Stimulated activated CD8-positive, alpha-beta memory T cell treated with anti-CD3 and anti-CD28 coated beads, Interleukin-12 subunit alpha, Interleukin-12 subunit beta, amount 100 ng/mL, for 1 hour (primary cell): ENCODE results near the gene FAM83C.
"Not testable (repeated sequence)": the region's sequence is repeated elsewhere in the genome, so short reads cannot be mapped to it uniquely, and the experiment has no call there.

Experiments used
- DNase-seq: peaks from one replicate; pipeline ENCODE4 v3.0.0-alpha.2; 2020; ENCODE audit warnings: low read depth

Gene FAM83C

DNA sequence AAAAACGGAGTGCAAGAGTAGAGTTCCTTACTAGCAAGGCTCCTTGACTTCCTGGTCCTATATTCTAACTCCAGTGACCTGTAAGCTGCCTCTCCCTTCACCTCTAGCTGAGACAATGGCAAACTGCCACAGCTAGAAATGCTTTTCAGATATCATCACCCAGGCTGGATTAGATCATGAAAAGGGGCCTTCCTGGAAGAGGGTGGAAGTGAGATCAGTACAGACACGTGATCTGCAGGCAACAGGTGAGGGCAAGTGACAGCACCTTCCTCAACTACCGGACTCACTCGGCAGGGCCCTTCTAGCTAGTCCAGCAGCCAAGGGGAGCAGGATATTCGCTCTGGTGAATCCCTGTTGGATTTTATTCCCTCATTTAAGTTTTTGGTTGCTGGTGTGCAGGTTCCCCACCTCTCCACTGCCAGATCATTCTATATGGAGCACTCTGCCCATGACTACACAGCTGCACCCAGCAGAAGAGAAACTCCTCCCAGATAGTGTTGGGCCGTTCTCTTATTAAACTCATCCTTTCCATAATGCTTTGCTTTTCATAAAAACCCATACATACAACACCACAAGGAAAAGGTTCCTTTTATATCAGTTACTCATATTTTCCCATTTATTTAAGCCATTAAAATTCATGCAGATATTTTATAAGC lies 26.4 kb upstream of the FAM83C start:
- no peak for DNase-seq

DNA sequence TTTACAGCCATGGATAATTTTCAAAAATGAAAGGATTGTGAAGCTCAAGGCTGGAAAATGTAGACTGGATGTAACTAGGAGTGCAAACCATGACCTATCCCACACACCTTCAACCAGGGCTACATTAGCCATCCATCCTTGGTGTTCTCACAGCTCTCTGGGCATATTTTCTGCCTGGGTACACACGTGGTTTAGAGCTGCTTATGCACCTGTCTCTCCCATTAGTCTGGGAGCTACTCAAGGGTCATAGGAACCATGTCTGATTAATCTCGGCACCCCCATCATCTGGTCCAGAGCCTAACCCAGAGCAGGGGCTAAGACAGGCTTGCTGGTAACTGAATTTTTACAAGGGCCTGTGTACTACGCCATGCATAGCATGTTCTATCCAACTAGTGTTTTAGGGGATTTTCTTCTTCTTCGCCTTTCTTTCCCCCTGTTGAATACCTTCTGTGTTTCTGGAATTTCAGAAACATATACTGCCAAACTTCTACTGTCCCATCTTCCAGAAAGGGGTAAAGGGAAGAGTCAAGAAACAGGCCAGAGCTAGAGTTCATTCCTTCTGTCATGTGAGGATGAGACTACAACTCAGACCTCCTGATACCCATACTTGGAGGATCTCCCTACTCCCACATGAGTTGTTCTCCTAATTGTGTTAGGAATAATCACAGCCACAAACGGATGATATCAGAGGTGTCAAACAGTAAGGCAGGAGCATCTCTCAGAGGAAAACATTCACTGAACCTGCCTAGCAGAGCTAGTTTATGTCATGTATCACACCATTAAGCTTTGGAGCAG lies 25.4 kb upstream of the FAM83C start:
- DNase-seq = no peak

DNA sequence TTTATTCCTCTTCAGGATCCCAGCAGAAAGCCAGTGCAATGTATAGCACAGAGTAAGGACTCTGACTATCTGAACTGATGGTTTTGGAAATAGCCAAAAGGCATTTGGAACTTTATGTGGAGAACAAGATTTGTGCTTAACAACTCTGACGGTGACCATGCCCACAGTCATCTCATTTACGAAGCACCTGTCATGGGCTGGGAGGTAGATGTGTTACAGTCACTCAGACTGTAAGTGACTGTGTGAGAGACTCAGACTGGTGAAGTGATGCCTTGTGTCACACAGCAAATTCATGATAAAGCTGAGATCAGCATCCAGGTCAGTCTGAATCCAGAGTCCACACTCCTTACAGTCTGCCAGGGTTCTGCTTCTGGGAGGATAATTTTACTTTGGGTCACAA lies 23.9 kb upstream of the FAM83C start:
- DNase-seq = no peak

DNA sequence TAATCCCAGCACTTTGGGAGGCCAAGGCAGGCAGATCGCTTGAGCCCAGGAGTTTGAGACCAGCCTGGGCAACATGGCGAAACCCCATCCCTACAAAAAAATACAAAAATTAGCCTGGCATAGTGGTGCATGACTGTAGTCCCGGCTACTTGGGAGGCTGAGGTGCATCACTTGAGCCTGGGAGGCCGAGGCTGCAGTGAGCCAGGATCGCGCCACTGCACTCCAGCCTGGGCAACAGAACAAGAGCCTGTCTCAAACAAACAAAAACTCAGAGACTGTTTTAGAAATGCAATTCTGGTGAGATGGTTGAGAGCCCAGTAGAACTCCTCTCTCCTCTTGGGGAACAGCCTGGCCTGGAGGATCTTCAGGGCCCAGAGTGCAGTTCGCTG lies 23.4 kb upstream of the FAM83C start:
- not testable (repeated sequence) for DNase-seq

DNA sequence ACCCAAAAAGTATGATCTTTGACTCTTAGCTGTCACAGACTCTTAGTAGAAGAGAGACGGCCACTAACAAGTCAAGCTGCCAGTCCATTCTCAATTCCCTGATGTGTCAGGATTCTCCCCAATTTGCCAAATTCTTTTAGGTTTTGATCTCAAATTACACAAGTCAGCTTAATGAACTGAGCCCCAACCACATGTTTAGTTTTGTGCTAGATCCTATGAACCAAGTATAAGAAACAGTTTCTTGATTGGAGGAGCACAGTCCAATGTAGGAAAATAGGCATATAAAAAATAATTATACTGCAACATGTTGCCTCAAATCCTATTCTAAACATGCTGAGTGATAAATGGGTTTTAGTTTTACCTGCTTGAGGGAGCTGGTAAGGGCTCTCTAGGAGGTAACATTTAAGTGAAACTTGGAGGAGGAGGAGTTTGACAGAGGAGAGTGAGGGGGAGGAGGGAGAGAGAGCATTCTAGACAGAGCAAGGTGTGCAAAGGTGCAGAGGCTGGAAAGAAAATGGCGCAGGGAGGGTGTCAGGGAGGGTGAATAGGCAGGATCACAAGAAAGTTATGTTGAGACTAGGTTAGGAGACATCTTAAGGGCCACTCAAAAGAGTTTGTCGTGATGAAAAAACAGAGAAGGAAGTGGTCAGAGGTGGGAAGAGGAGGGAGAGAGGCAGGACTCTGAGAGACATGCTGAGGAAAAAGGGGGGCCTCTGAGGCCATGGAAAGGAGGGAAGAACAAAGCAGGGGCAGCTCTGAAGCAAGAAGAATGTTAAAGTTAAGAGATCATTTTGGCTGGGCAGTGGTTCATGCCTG lies 22.8 kb upstream of the FAM83C start:
- no peak for DNase-seq

DNA sequence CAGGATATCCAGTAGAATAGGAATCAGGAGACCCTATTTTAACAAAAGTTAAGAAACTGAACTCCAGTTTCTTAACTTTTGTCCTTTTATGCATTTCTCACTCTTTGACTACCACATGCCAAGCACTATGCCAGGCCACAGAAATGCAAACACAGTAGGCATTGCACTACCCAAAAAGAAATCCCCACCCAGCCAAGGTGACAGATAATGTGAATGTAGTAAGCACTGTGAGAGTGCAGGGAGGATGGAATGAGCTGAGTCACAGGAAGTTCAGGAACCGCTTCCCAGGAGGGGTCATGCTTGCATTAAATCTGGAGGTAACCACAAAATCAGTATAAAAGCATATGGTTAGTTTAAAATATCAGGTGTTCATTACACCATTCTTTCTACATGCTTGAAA lies 20.1 kb upstream of the FAM83C start:
- no peak for DNase-seq

DNA sequence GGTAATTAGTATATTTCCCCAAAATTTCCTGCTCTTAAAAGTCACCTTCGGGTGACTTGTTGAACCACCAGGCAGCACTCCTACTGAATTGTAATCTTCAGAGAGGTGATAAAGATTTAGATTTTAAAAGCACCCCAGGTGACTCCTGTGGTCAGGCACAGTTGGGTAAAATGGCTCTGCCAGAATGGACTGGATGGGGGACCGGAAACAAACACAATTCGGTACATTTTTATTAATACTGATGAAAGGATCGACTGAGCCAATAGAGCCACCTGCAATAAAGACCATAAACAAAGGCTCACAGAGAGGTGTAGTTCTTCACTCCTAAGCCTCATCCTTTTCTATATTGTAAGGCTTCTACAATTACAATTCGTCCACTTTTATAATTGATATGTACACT lies 19.6 kb upstream of the FAM83C start:
- DNase-seq = no peak

DNA sequence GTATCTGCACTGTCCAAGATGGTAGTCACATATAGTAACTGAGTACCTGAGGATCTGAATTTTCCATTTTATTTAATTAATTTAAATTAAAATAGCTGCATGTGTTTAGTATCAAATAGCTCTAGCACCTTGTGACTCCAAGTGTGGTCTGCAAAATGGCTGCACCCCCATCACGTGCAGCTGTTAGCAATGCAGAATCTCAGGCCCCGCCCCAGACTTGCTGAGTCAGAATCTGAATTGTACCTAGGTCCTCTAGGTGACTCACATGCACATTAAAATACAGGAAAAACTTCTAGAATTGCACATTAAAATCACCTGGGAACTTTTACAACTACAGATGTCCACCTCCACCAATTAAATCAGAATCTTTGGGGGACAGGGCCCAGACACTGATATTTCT lies 19.2 kb upstream of the FAM83C start:
- no peak for DNase-seq

DNA sequence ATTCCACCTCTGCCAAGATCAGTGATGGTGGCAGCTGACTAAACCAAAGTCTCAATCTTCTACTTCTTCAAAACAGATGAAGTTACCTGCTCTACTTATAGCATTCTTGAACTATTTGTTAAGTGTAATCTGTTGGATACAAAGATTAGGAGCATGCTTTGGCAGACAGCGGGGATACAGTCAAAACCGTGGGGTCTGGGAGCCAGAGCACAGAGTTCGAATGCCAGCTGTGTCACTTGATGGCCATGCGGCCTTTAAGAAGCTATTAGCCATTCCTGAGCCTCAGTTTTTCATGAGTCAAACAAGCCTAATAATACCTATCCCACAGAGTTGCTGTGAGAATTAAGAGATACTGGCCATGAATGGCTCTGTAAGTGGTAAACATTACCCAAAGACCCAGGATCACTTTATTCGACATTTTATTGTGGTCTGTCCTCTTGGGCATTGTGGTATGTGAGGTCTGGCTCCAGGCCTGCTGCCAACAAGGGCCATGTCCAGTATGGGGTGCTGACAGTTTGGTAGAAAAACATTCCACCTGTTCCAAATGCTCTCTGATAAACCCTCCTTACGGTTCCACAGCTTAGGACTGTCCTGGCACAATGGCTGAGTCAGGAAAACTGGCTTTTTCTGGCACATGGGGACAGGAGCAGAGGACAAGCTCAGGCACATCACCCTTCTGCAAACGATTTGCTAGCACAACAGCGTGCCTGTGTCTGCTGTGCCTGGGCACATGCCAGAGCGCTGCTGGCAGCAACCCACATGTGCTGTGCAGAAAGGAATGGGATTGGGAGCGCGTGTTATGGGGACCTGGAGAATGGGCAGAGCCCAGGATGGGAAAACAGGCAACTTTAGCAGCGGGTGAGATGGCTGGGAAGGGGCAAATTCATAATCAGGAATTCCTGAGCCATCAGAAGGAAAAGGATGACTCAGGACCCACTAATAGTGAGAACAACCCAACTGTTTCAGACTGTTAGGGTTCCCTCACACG lies 15.7 kb upstream of the FAM83C start:
- no peak for DNase-seq

DNA sequence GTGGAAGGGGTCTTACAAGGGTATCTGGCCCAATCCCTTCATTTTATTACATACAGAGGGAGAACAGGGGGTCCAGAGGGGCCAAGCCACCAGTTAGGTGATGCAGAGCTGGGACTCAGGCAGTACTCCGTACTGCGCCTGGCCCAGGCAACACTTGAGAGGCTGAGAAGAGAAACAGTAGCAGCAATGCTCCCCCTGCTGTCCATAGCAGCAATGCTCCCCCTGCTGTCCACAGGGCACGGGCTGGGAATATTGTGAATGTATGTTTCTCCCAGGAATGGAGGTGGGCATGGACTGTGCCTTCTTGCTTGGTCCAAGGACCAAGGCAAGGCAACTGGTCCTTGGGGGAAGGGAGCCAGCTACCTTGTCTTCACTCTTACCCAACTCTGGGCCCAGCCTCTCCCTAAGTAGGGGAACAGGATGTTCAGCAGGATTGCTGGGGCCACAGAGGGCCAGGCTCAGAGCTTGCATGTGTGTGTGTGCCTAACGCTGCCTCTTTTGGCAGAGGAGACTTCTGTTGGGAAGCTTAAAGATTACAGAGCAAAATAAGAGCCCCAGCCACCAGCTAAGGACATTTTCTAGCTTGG lies 14.8 kb upstream of the FAM83C start:
- DNase-seq = no peak

DNA sequence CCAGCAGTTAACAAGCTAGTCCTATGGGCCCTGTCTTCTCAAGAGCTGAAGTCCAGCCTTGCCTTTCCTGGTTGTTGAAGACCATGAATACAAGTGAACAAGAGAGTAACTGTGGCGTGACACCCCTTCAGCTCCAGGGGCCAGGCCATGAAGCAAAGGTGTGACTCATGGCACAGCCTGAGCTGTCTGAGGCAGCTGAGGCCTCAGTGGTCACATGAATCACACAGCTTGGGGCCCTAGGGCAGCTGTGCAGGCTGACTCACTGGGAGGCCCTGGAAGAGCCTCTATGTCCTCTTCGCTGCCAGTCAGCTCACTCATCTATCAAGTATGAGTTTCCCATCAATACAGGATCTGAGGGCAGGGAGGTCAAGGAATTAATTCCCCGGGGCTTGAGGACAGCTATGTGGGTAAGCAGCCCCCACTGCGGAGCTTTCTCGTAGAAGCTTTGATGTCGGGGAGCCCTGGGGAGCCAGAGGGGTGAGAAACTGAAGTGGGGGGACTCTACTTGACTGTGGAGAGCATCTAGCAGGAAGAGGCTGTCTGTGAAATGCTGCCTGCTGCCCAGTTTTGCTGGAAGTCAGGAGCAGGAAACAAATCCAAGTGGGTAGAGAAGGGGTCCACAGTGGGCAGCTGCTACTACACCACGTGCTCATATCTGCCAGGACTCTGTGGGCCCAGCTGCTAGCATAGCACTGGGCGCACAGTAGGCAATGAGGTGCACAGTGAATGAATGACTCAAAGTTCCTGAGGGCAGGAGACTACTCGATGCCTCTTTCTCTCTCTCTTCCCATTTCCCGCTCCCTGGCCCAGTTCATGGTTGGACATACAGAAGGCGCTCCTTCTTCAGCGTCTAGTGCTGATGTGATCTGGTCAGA lies 13.7 kb upstream of the FAM83C start:
- peak; percentile 16 for DNase-seq

DNA sequence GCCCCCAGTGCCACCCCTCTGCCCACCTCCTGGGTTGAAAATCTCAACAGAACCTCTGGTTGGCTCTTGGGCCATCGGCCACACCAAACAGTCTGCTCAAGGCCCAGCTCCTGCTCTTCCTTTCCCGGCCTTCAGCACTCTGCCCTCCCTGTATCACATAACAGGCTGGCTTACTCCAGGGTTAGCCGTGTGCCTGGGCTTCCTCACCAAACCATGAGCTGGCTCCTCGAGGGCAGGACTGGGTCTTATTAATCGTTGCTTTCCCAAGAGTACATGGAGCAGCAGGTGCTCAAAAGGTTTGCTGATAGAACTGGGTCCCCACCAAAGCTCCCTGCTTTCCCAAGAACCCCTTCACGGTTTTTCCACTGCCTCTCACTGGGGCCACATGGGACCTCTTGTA lies 12.7 kb upstream of the FAM83C start:
- DNase-seq = no peak

DNA sequence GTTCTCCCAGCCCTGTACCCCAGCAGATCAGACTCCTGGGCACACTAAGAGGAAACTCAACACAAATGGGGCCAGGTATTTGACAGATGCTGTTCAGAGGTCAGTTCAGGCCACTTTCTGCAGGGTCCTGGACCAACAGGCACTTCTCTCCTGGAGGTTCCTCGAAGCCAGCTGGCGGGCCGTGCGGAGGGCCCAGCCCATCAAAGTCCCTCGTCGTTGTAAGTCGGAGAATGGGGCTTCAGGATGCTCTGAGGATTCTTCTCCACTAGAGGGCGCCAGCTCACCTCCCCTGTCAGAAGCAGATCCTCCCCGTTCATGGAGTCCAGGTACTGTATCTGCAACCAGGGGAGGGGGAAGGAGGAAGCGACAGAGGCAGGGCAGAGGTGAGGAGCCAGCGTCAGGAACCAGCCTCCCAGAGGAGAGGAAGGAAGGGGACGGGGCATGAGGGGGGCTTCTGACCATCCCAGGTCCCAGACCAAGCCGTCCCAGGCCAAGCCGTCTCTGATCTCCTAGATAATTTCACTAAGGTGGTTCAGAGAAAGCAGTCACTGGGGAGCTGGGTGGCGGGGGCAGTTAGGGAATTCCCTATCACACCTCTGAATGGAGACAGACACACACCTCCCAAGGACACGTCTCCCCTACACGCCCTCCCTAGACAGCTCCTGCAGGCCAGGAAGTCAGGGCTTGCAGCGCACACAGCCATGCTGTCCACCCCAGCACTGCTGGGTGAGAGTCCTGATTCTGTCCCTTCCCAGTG lies 11.7 kb upstream of the FAM83C start:
- DNase-seq = peak; percentile 71

DNA sequence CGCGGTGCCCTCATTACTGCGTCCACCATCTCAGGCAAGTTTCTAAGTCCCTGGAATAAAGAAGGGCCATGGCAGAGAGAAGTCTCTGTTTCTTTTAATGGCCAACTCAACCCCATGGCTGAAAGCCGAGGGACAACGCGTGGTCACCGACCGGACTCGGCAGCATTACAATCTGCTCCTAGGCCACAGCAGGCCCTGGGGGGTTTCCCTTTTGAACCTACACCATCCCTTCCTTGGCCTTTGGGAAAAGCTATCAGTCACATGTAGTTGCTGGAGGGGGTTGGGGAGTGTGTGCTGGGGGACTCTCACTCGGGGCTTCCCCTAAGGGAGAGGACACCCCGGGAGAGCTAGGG lies 11.1 kb upstream of the FAM83C start:
- DNase-seq = no peak

DNA sequence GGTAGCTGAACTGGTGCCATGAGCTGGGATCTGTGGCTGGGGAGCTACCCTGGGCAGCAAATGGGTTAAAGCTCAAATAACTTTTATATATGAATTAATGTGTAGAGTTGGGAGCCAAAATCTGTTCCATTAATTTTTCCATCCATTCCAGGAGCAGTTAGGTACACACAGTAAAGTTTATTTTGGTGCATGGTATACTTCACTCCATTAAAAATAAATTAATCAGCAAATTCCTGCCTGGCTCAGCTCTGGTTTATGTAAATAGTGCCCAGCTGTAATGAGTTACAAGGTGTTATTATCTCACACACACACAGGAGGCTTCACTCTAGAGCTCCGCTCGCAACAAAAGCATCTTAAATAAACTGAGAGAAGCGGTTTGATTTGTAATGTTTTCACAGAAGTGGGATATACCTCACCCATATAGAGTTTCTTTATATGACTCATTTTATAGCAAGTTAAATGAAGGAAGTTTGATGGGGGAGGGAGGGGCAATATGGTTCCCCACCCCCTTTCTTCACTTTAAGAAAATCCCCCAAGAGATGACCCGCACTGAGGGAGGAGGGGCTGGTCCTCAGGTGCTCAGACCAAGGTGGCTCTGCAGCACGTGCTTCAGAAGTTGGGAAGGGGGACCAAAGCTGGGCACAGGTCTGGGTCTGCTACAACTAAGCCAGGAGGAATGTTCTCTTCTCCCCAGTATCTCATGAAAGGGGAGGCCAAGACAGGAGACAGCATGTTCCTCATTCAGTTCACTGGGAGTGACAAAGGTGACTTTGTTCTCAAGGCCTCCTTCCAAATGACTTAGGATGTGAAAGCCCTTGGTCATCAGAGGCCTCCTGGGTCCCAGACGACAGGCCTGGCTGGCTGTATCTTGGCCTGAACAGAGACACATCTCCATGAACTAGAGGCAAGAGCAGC lies 10.5 kb upstream of the FAM83C start:
- DNase-seq = no peak

DNA sequence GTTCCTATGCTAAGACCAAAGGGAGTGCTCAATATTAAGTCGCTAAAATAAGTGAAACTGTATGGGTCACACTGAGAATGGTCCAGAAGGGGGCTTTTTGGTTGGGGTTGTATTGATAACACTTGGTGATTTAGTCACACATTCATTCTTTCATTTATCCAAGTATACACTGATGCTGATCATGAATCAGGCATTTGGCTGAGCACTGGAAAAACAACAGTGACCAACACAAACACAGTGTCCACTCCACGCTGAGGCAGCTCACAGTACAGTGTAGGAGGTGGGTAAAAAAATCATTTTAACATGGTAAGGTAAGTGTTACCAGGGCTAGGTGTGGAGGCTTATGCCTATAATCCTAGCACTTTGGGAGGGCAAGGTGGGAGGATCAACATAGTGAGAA lies 9.2 kb upstream of the FAM83C start:
- DNase-seq = no peak

DNA sequence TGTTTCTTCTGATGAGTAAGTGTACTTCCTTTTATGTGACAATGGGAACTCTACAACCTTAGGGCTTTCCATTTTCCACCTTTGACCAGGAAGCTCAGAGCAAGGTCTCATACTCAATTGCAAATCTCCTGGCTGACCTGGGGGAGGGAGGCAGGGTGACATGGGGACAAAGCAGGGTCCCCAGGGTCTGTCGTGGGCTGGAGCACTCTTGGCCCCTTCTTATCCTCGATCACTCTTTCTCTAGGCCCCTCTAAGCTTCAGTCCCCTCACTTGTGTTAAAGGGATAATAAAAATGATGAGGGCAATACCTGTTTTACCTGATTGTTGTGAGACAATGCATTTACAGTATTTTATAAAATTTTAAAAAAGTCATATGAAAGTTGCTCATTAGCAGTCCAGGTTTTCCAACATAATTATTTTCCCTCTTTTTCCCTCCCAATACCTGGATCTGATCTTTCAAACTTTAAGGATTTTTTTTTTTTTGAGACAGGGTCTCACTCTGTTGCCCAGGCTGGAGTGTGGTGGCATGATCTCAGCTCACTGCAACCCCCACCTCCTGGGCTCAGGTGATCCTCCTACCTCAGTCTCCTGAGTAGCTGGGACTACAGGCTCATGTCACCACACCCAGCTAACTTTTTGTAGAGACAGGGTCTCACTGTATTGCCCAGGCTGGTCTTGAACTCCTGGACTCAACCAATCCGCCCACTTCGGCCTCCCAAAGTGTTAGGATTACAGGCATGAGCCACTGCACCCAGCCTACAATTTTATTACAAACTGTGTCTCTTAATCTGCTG lies 8.4 kb upstream of the FAM83C start:
- no peak for DNase-seq

DNA sequence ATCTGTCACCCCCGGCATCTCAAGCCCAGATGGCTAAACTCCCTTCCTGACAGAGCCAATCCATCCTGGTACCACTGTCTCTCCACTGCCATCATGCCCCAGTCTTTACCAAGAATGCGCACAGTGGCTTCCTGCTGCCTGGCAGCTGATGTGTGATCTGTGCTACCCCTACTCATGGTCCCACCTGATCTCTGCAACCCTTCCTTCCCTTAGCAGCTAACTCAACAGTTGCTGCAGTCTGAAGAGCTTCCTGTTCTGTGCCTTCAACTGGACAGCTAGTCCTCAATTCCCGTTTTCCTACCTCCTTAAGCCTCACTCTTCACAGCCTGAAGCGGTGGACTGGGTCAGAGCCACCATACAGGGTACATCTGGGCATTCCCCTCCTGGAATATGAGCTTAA lies 7.6 kb upstream of the FAM83C start:
- no peak for DNase-seq
